ENCODE results near the gene AATK.

The AATK gene

GRCh38 chr17:81194941-81195901 is 29.2 kb upstream of the AATK start:
- DNase-seq: no peak

- no peak for DNase-seq
Measured at GRCh38 chr17:81194225-81194760, 28.3 kb upstream of the AATK start.

GRCh38 chr17:81193470-81194224 is 27.6 kb upstream of the AATK start:
- no peak for DNase-seq

- no peak for DNase-seq
Measured at GRCh38 chr17:81193051-81193410, 27.0 kb upstream of the AATK start.

GRCh38 chr17:81192386-81193050 is 26.5 kb upstream of the AATK start:
- DNase-seq: no peak

- no peak for DNase-seq
Measured at GRCh38 chr17:81191646-81192045, 25.6 kb upstream of the AATK start.

- DNase-seq: no peak
Measured at GRCh38 chr17:81191116-81191515, 25.1 kb upstream of the AATK start.

GRCh38 chr17:81190591-81190990 is 24.6 kb upstream of the AATK start:
- DNase-seq: no peak

GRCh38 chr17:81189670-81190530 is 23.9 kb upstream of the AATK start:
- DNase-seq: no peak

- DNase-seq: no peak
Measured at GRCh38 chr17:81189016-81189415, 23.0 kb upstream of the AATK start.

- no peak for DNase-seq
Measured at GRCh38 chr17:81188491-81188840, 22.4 kb upstream of the AATK start.

- no peak for DNase-seq
Measured at GRCh38 chr17:81187586-81188490, 21.8 kb upstream of the AATK start.

GRCh38 chr17:81187120-81187519 is 21.1 kb upstream of the AATK start:
- DNase-seq: no peak

- DNase-seq: no peak
Measured at GRCh38 chr17:81186203-81186602, 20.2 kb upstream of the AATK start.

GRCh38 chr17:81184555-81184954 is 18.5 kb upstream of the AATK start:
- no peak for DNase-seq

GRCh38 chr17:81183807-81184206 is 17.8 kb upstream of the AATK start:
- no peak for DNase-seq

GRCh38 chr17:81183316-81183715 is 17.3 kb upstream of the AATK start:
- DNase-seq: no peak

- no peak for DNase-seq
Measured at GRCh38 chr17:81182596-81182995, 16.6 kb upstream of the AATK start.

GRCh38 chr17:81181811-81182185 is 15.8 kb upstream of the AATK start:
- no peak for DNase-seq

- DNase-seq: no peak
Measured at GRCh38 chr17:81180836-81181810, 15.1 kb upstream of the AATK start.
